HepG2 (cell line): ENCODE data around the gene PHF23. TPM values are rescaled to one million over a fixed set of nuclear protein-coding genes. Genes with fewer than 3 reads are reported as not detected.

Experiments used
- ATRX ChIP-seq: sonication (generic); formaldehyde crosslinking; IDR thresholded peaks from 2 replicates; pipeline ENCODE4 v1.4.0; 2020; ENCODE audit warnings: missing genetic modification reagents, borderline replicate concordance
- BCL3 ChIP-seq: sonication (generic); formaldehyde crosslinking; IDR thresholded peaks from 2 replicates; pipeline ENCODE4 v1.5.1; 2020; ENCODE audit warnings: mild to moderate bottlenecking, missing genetic modification reagents, moderate library complexity
- GATA4 ChIP-seq: sonication (generic); IDR thresholded peaks from 2 replicates; pipeline ENCODE4 v1.6.1; 2016; ENCODE audit warnings: antibody characterized with exemption, low read depth, borderline replicate concordance
- KMT2B ChIP-seq: IDR thresholded peaks from 2 replicates; pipeline ENCODE4 v1.6.1; 2016; ENCODE audit warnings: missing genetic modification reagents, missing compliant biosample characterization
- MED8 ChIP-seq: sonication (generic); formaldehyde crosslinking; IDR thresholded peaks from 2 replicates; pipeline ENCODE4 v1.8.1; 2023; ENCODE audit warnings: mild to moderate bottlenecking, missing genetic modification reagents; ENCODE audit not compliant: insufficient replicate concordance
- NFYB ChIP-seq: sonication (generic); formaldehyde crosslinking; IDR thresholded peaks from 2 replicates; pipeline ENCODE4 v1.4.0; 2020; ENCODE audit warnings: missing genetic modification reagents
- PRDM15 ChIP-seq: sonication (generic); formaldehyde crosslinking; IDR thresholded peaks from 2 replicates; pipeline ENCODE4 v1.4.0; 2020; ENCODE audit warnings: missing genetic modification reagents
- RELA ChIP-seq: sonication (generic); formaldehyde crosslinking; IDR thresholded peaks from 2 replicates; pipeline ENCODE4 v1.4.0; 2020; ENCODE audit warnings: missing genetic modification reagents
- SATB2 ChIP-seq: sonication (generic); formaldehyde crosslinking; IDR thresholded peaks from 2 replicates; pipeline ENCODE4 v1.5.0; 2020; ENCODE audit warnings: missing genetic modification reagents
- SRSF4 ChIP-seq: fragments of 200-400 bp; formaldehyde crosslinking; IDR thresholded peaks from one replicate; pipeline ENCODE4 v1.6.1; 2018; ENCODE audit warnings: mild to moderate bottlenecking, low read depth, low read length, moderate library complexity; ENCODE audit not compliant: poor library complexity, severe bottlenecking
- SRY ChIP-seq: sonication (generic); formaldehyde crosslinking; IDR thresholded peaks from 2 replicates; pipeline ENCODE4 v1.8.0; 2022; ENCODE audit warnings: mild to moderate bottlenecking, missing genetic modification reagents
- ZFP41 ChIP-seq: sonication (generic); formaldehyde crosslinking; IDR thresholded peaks from 2 replicates; pipeline ENCODE4 v1.4.0; 2020; ENCODE audit warnings: mild to moderate bottlenecking, missing genetic modification reagents, borderline replicate concordance
- ZNF577 ChIP-seq: sonication (generic); formaldehyde crosslinking; IDR thresholded peaks from 2 replicates; pipeline ENCODE4 v1.4.0; 2020; ENCODE audit warnings: mild to moderate bottlenecking, low read depth, missing genetic modification reagents, borderline replicate concordance
- polyA plus RNA-seq, 8 experiments: library from polyadenylated mRNA; depleted of rRNA in 3 of 8; stranded (reverse) in 7 of 8; unstranded in 1 of 8; fragments of >200 nt; fragmentation: Illumina TruSeq in 4 of 8; extraction: Trizol in 4 of 8; gene quantifications; 2 replicates each; pipeline versions ENCODE4 v1.2.1 to v1.2.3, GENCODE V29; 2011 to 2016; ENCODE audit warnings: low read depth in 4 of 8, missing spikeins in 1 of 8, mixed read lengths in 1 of 8; ENCODE audit not compliant: insufficient read depth in 1 of 8
- total RNA-seq, 5 experiments: library from RNA; depleted of rRNA; stranded (reverse); fragments of >200 nt; fragmentation: Illumina TruSeq; extraction: Trizol; gene quantifications; 2 replicates each; pipeline ENCODE4 v1.2.3, GENCODE V29; 2016; ENCODE audit warnings: low read depth in 1 of 5
- TF ChIP-seq, protein P1 (sequence below): sonication (generic); formaldehyde crosslinking; IDR thresholded peaks from 2 replicates; pipeline ENCODE4 v1.5.0; 2020; ENCODE audit warnings: missing genetic modification reagents
- TF ChIP-seq, protein P2 (sequence below): sonication (generic); formaldehyde crosslinking; IDR thresholded peaks from 2 replicates; pipeline ENCODE4 v1.4.0; 2020; ENCODE audit warnings: missing genetic modification reagents, borderline replicate concordance
- TF ChIP-seq, protein P3 (sequence below): sonication (generic); formaldehyde crosslinking; IDR thresholded peaks from 2 replicates; pipeline ENCODE4 v1.4.0; 2020; ENCODE audit warnings: mild to moderate bottlenecking, low read depth, missing genetic modification reagents

Gene PHF23
- total and polyA plus RNA-seq, 2 of the 13 experiments (the other 11 are each of a cell fraction or from before 2014, with no cell fraction given), result 27.6 to 33.2 TPM

DNA sequence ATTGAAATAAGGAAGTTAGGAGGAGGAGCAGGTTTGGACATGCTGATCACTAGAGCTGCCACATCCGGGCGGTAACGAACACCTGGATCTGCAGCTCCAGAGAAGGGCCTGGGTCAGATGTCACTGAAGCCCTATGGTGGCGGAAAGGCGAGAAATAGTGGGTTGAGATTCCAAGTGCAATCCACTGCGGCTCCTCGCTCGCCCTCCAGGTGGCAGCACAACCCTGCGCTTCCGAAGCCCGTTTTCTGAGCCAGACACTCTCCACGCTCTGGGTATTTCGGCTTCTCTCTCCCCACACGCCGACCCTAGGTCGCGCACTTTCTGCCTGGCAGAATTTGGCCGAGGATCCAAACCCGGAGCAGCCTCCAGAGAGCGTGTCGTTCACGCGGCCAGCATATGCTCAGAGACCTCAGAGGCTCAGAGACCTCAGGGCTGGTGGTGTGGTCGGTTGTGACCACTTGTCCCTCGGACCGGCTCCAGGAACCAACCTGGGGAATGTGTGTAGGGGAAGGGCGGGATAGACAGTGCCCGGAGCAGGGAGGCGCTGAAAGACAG lies 41.3 kb upstream of the PHF23 start (continued):
- TF ChIP-seq PRDM15 (peak; percentile 90), MED8 (no peak), RELA (CRISPR knock-in tag) (0 out of 2 replicates have a peak, but pooled peaks have one; percentile 35), NFYB (no peak), GATA4 (no peak), ZNF577 (no peak), SATB2 (CRISPR knock-in tag) (no peak), SRSF4 (no peak), KMT2B (CRISPR knock-in tag) (peak; percentile 44; the same call in 1 of the 2 replicates), ATRX (CRISPR knock-in tag) (no peak), BCL3 (CRISPR knock-in tag) (peak; percentile 93), ZFP41 (CRISPR knock-in tag) (peak; percentile 35; the same call in 1 of the 2 replicates), SRY (CRISPR knock-in tag) (peak; percentile 69; the same call in 1 of the 2 replicates)
- TF ChIP-seq, protein P1, sequence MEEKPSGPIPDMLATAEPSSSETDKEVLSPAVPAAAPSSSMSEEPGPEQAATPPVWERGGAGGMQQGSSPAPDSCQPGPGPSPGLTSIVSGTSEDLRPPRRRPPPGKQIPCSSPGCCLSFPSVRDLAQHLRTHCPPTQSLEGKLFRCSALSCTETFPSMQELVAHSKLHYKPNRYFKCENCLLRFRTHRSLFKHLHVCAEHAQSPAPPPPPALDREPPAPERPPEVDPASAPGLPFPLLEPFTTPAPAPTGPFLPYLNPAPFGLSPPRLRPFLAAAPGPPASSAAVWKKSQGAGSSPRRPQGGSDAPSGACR, result no peak
- TF ChIP-seq, protein P2, sequence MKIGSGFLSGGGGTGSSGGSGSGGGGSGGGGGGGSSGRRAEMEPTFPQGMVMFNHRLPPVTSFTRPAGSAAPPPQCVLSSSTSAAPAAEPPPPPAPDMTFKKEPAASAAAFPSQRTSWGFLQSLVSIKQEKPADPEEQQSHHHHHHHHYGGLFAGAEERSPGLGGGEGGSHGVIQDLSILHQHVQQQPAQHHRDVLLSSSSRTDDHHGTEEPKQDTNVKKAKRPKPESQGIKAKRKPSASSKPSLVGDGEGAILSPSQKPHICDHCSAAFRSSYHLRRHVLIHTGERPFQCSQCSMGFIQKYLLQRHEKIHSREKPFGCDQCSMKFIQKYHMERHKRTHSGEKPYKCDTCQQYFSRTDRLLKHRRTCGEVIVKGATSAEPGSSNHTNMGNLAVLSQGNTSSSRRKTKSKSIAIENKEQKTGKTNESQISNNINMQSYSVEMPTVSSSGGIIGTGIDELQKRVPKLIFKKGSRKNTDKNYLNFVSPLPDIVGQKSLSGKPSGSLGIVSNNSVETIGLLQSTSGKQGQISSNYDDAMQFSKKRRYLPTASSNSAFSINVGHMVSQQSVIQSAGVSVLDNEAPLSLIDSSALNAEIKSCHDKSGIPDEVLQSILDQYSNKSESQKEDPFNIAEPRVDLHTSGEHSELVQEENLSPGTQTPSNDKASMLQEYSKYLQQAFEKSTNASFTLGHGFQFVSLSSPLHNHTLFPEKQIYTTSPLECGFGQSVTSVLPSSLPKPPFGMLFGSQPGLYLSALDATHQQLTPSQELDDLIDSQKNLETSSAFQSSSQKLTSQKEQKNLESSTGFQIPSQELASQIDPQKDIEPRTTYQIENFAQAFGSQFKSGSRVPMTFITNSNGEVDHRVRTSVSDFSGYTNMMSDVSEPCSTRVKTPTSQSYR, result no peak
- TF ChIP-seq, protein P3, sequence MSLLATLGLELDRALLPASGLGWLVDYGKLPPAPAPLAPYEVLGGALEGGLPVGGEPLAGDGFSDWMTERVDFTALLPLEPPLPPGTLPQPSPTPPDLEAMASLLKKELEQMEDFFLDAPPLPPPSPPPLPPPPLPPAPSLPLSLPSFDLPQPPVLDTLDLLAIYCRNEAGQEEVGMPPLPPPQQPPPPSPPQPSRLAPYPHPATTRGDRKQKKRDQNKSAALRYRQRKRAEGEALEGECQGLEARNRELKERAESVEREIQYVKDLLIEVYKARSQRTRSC (CRISPR knock-in tag), result no peak
